HepG2 (cell line): ENCODE data around the gene KLK7. TPM values are rescaled to one million over a fixed set of nuclear protein-coding genes. Genes with fewer than 3 reads are reported as not detected.

Source experiments
- ATAC-seq: fragments of 200-7000 bp; cut with Tn5 transposase; 3 replicates; pipeline ENCODE4 v1.9.1; 2020; ENCODE audit warnings: mild to moderate bottlenecking, moderate library complexity
- BruUV-seq: library from RNA; stranded (reverse); fragments of 400-500 nt; replicated peaks from 2 replicates; lab custom pipeline; 2021; lab: Mats Ljungman, UMichigan
- CTCF ChIA-PET: fragments of 300-600 bp; formaldehyde crosslinking; extraction: SDS; loops from one replicate; lab custom pipeline; 2021; ENCODE audit warnings: low total read pairs, inconsistent platforms, low intra/inter-chr PET ratio; lab: Yijun Ruan, JAX
- POLR2A ChIA-PET: fragments of 350-600 bp; sonication (Branson Sonifier 250); formaldehyde crosslinking; loops from one replicate; lab custom pipeline; 2020; ENCODE audit warnings: antibody characterized with exemption, inconsistent platforms; lab: Yijun Ruan, JAX
- DNase-seq: peaks from one replicate; pipeline ENCODE4 v3.0.0-alpha.2; 2015; ENCODE audit warnings: low spot score
- FAIRE-seq: peaks from 3 replicates; lab custom pipeline; 2011; peaks lifted over from hg19 to GRCh38; lab: Jason Lieb, UNC
- H2AFZ ChIP-seq: one replicate; pipeline ENCODE4 v1.6.1; 2011; ENCODE audit warnings: low read length, inconsistent platforms
- H3K27ac ChIP-seq: fragments of 300-600 bp; 3 replicates; pipeline ENCODE4 v1.8.0; 2011; ENCODE audit warnings: mixed run types, mild to moderate bottlenecking, mixed read lengths, low read length, inconsistent platforms; ENCODE audit not compliant: insufficient read depth; ENCODE audit errors: extremely low read length
- H3K27me3 ChIP-seq, 2 experiments: fragments of 200-600 bp in 1 of 2; 2 replicates in 1 of 2; 3 replicates in 1 of 2; pipeline versions ENCODE4 v1.6.0 to v1.8.0; 2011; ENCODE audit warnings: low read length in 2 of 2, mild to moderate bottlenecking in 2 of 2, moderate library complexity in 2 of 2, inconsistent platforms in 1 of 2; ENCODE audit not compliant: insufficient read depth in 2 of 2, control insufficient read depth in 1 of 2
- H3K36me3 ChIP-seq, 2 experiments: fragments of 200-600 bp in 1 of 2; replicated peaks in 1 of 2; 2 replicates in 1 of 2; 3 replicates in 1 of 2; pipeline versions ENCODE4 v1.5.1 to v1.8.0; 2011; ENCODE audit warnings: low read length in 2 of 2, inconsistent platforms in 1 of 2; ENCODE audit not compliant: insufficient read depth in 2 of 2, control insufficient read depth in 1 of 2
- H3K4me1 ChIP-seq: 2 replicates; pipeline ENCODE4 v1.5.1; 2012; ENCODE audit warnings: low read length, inconsistent platforms; ENCODE audit not compliant: insufficient read depth
- H3K4me2 ChIP-seq: 2 replicates; pipeline ENCODE4 v1.6.0; 2011; ENCODE audit warnings: low read depth, low read length, inconsistent platforms
- H3K4me3 ChIP-seq, 3 experiments: fragments of 200-600 bp in 1 of 3; sonication (generic), shearing (Covaris generic) in 1 of 3; replicated peaks in 1 of 3; 2 replicates each; pipeline ENCODE4 v1.5.1; 2011 to 2016; ENCODE audit warnings: low read length in 3 of 3, inconsistent platforms in 2 of 3, low read depth in 2 of 3, mild to moderate bottlenecking in 2 of 3, control low read depth in 1 of 3, mixed read lengths in 1 of 3; ENCODE audit not compliant: insufficient read depth in 1 of 3
- H3K79me2 ChIP-seq: one replicate; pipeline ENCODE4 v1.6.1; 2011; ENCODE audit warnings: low read length, inconsistent platforms; ENCODE audit not compliant: insufficient read depth
- H3K9ac ChIP-seq: 2 replicates; pipeline ENCODE4 v1.6.0; 2011; ENCODE audit warnings: mild to moderate bottlenecking, low read depth, low read length, inconsistent platforms; ENCODE audit not compliant: insufficient read depth
- H3K9me3 ChIP-seq: 2 replicates; pipeline ENCODE4 v1.5.1; 2012; ENCODE audit warnings: mild to moderate bottlenecking, low read length
- H4K20me1 ChIP-seq: 2 replicates; pipeline ENCODE4 v1.6.0; 2011; ENCODE audit warnings: inconsistent platforms, mild to moderate bottlenecking, low read length, moderate library complexity; ENCODE audit not compliant: insufficient read depth
- CBX1 ChIP-seq: IDR thresholded peaks from one replicate; pipeline ENCODE4 v1.6.1; 2016; ENCODE audit warnings: antibody characterized with exemption, low read depth
- ELF4 ChIP-seq: sonication (generic); formaldehyde crosslinking; IDR thresholded peaks from 2 replicates; pipeline ENCODE4 v1.5.0; 2020; ENCODE audit warnings: missing genetic modification reagents, mild to moderate bottlenecking, moderate library complexity, borderline replicate concordance
- ZNF224 ChIP-seq: sonication (generic); formaldehyde crosslinking; IDR thresholded peaks from 2 replicates; pipeline ENCODE4 v1.5.0; 2020; ENCODE audit warnings: mild to moderate bottlenecking, missing genetic modification reagents
- WGBS: methylation state at CpG from one replicate; pipeline ENCODE4 v1.1.6; 2017; ENCODE audit warnings: low lambda C conversion rate; 5-methylcytosine and 5-hydroxymethylcytosine counted together
- in situ Hi-C: cut with HindIII; loops from 2 replicates; pipeline ENCODE4 v1.10.0; 2017; ENCODE audit warnings: low pct_unique_long_range_greater_than_20kb; ENCODE audit not compliant: extremely low pct_ligation_motif_present
- intact Hi-C: fragments of 100-400 bp; cut with micrococcal nuclease; formaldehyde crosslinking; loops from one replicate; pipeline ENCODE4 v1.10.0; 2022; ENCODE audit not compliant: unreplicated experiment
- polyA plus RNA-seq, 8 experiments: library from polyadenylated mRNA; depleted of rRNA in 3 of 8; stranded (reverse) in 7 of 8; unstranded in 1 of 8; fragments of >200 nt; fragmentation: Illumina TruSeq in 4 of 8; extraction: Trizol in 4 of 8; gene quantifications; 2 replicates each; pipeline versions ENCODE4 v1.2.1 to v1.2.3, GENCODE V29; 2011 to 2016; ENCODE audit warnings: low read depth in 4 of 8, missing spikeins in 1 of 8, mixed read lengths in 1 of 8; ENCODE audit not compliant: insufficient read depth in 1 of 8
- total RNA-seq, 5 experiments: library from RNA; depleted of rRNA; stranded (reverse); fragments of >200 nt; fragmentation: Illumina TruSeq; extraction: Trizol; gene quantifications; 2 replicates each; pipeline ENCODE4 v1.2.3, GENCODE V29; 2016; ENCODE audit warnings: low read depth in 1 of 5
- TF ChIP-seq, protein P1 (sequence below): sonication (generic); formaldehyde crosslinking; IDR thresholded peaks from 2 replicates; pipeline ENCODE4 v1.5.1; 2020; ENCODE audit warnings: missing genetic modification reagents, mild to moderate bottlenecking, borderline replicate concordance
- TF ChIP-seq, protein P2 (sequence below): sonication (generic); formaldehyde crosslinking; IDR thresholded peaks from 2 replicates; pipeline ENCODE4 v1.5.1; 2020; ENCODE audit warnings: mild to moderate bottlenecking, missing genetic modification reagents, borderline replicate concordance
- TF ChIP-seq, protein P3 (sequence below): sonication (generic); formaldehyde crosslinking; IDR thresholded peaks from 2 replicates; pipeline ENCODE4 v1.8.1; 2023; ENCODE audit warnings: mild to moderate bottlenecking, missing genetic modification reagents
- TF ChIP-seq, protein P4 (sequence below): IDR thresholded peaks from 2 replicates; pipeline ENCODE4 v1.4.0; 2020; ENCODE audit warnings: mild to moderate bottlenecking, missing genetic modification reagents
- TF ChIP-seq, protein P5 (sequence below): IDR thresholded peaks from 2 replicates; pipeline ENCODE4 v1.6.1; 2016
- TF ChIP-seq, protein P6 (sequence below): sonication (generic); formaldehyde crosslinking; IDR thresholded peaks from 2 replicates; pipeline ENCODE4 v1.4.0; 2020; ENCODE audit warnings: missing genetic modification reagents, borderline replicate concordance

Gene KLK7
- total and polyA plus RNA-seq, 2 of the 13 experiments (the other 11 are each of a cell fraction or from before 2014, with no cell fraction given), result not detected

DNA sequence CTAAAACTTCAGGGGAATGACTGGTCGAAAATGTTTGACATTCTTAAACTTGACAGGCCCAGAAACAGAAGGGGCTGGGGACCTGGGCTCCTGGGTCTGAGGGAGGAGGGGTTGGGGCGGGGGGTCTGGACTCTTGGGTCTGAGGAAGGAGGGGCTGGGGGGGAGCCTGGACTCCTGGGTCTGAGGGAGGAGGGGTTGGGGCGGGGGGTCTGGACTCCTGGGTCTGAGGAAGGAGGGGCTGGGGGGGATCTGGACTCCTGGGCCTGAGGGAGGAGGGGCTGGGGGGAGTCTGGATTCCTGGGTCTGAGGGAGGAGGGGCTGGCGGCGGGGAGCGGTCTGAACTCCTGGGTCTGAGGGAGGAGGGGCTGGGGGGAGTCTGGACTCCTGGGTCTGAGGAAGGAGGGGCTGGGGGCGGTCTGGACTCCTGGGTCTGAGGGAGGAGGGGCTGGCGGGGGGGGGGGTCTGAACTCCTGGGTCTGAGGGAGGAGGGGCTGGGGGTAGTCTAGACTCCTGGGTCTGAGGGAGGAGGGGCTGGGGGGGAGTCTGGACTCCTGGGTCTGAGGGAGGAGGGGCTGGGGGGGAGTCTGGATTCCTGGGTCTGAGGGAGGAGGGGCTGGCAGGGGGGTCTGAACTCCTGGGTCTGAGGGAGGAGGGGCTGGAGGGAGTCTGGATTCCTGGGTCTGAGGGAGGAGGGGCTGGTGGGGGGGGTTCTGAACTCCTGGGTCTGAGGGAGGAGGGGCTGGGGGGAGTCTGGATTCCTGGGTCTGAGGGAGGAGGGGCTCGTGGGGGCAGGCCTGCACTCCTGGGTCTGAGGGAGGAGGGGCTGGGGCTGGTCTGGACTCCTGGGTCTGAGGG lies 8.8 kb downstream of the KLK7 start:
- Histone ChIP-seq H3K9ac (no peak overlapping the region), H3K79me2 (no peaks in the 10 kb centered on the region), H3K27ac (no peak overlapping the region), H4K20me1 (no peaks in the 10 kb centered on the region), H3K27me3 (peaks cover 0 to 5% of the 10 kb centered on the region in 2 experiments; a peak in 1 of 5 replicates), H3K4me1 (no peaks in the 10 kb centered on the region), H2AFZ (no peak overlapping the region), H3K36me3 (no peaks in the 10 kb centered on the region), H3K4me2 (no peak overlapping the region), H3K9me3 (no peaks in the 10 kb centered on the region), H3K4me3 (no peak overlapping the region)
- FAIRE-seq (no peak), ATAC-seq (no peak), DNase-seq (no peak)
- in situ Hi-C loops (no loop called here), intact Hi-C loops (no loop called here)
- CTCF ChIA-PET, result no interaction called here
- POLR2A ChIA-PET, result no interaction called here
- WGBS, result 30% methylated on average over 5 of the region's 9 CpGs
- BruUV-seq, result no TSS peak
- TF ChIP-seq, protein P1, sequence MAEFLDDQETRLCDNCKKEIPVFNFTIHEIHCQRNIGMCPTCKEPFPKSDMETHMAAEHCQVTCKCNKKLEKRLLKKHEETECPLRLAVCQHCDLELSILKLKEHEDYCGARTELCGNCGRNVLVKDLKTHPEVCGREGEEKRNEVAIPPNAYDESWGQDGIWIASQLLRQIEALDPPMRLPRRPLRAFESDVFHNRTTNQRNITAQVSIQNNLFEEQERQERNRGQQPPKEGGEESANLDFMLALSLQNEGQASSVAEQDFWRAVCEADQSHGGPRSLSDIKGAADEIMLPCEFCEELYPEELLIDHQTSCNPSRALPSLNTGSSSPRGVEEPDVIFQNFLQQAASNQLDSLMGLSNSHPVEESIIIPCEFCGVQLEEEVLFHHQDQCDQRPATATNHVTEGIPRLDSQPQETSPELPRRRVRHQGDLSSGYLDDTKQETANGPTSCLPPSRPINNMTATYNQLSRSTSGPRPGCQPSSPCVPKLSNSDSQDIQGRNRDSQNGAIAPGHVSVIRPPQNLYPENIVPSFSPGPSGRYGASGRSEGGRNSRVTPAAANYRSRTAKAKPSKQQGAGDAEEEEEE (CRISPR knock-in tag), result no peak
- TF ChIP-seq CBX1 (no peak), ZNF224 (CRISPR knock-in tag) (no peak), ELF4 (CRISPR knock-in tag) (no peak)
- TF ChIP-seq, protein P2, sequence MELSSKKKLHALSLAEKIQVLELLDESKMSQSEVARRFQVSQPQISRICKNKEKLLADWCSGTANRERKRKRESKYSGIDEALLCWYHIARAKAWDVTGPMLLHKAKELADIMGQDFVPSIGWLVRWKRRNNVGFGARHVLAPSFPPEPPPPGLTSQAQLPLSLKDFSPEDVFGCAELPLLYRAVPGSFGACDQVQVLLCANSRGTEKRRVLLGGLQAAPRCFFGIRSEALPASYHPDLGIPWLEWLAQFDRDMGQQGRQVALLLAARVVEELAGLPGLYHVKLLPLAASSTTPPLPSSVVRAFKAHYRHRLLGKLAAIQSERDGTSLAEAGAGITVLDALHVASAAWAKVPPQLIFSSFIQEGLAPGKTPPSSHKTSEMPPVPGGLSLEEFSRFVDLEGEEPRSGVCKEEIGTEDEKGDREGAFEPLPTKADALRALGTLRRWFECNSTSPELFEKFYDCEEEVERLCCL (CRISPR knock-in tag), result no peak
- TF ChIP-seq, protein P3, sequence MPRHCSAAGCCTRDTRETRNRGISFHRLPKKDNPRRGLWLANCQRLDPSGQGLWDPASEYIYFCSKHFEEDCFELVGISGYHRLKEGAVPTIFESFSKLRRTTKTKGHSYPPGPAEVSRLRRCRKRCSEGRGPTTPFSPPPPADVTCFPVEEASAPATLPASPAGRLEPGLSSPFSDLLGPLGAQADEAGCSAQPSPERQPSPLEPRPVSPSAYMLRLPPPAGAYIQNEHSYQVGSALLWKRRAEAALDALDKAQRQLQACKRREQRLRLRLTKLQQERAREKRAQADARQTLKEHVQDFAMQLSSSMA (CRISPR knock-in tag), result no peak
- TF ChIP-seq, protein P4, sequence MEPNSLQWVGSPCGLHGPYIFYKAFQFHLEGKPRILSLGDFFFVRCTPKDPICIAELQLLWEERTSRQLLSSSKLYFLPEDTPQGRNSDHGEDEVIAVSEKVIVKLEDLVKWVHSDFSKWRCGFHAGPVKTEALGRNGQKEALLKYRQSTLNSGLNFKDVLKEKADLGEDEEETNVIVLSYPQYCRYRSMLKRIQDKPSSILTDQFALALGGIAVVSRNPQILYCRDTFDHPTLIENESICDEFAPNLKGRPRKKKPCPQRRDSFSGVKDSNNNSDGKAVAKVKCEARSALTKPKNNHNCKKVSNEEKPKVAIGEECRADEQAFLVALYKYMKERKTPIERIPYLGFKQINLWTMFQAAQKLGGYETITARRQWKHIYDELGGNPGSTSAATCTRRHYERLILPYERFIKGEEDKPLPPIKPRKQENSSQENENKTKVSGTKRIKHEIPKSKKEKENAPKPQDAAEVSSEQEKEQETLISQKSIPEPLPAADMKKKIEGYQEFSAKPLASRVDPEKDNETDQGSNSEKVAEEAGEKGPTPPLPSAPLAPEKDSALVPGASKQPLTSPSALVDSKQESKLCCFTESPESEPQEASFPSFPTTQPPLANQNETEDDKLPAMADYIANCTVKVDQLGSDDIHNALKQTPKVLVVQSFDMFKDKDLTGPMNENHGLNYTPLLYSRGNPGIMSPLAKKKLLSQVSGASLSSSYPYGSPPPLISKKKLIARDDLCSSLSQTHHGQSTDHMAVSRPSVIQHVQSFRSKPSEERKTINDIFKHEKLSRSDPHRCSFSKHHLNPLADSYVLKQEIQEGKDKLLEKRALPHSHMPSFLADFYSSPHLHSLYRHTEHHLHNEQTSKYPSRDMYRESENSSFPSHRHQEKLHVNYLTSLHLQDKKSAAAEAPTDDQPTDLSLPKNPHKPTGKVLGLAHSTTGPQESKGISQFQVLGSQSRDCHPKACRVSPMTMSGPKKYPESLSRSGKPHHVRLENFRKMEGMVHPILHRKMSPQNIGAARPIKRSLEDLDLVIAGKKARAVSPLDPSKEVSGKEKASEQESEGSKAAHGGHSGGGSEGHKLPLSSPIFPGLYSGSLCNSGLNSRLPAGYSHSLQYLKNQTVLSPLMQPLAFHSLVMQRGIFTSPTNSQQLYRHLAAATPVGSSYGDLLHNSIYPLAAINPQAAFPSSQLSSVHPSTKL (CRISPR knock-in tag), result no peak
- TF ChIP-seq, protein P5, sequence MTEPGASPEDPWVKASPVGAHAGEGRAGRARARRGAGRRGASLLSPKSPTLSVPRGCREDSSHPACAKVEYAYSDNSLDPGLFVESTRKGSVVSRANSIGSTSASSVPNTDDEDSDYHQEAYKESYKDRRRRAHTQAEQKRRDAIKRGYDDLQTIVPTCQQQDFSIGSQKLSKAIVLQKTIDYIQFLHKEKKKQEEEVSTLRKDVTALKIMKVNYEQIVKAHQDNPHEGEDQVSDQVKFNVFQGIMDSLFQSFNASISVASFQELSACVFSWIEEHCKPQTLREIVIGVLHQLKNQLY (CRISPR knock-in tag), result no peak
- TF ChIP-seq, protein P6, sequence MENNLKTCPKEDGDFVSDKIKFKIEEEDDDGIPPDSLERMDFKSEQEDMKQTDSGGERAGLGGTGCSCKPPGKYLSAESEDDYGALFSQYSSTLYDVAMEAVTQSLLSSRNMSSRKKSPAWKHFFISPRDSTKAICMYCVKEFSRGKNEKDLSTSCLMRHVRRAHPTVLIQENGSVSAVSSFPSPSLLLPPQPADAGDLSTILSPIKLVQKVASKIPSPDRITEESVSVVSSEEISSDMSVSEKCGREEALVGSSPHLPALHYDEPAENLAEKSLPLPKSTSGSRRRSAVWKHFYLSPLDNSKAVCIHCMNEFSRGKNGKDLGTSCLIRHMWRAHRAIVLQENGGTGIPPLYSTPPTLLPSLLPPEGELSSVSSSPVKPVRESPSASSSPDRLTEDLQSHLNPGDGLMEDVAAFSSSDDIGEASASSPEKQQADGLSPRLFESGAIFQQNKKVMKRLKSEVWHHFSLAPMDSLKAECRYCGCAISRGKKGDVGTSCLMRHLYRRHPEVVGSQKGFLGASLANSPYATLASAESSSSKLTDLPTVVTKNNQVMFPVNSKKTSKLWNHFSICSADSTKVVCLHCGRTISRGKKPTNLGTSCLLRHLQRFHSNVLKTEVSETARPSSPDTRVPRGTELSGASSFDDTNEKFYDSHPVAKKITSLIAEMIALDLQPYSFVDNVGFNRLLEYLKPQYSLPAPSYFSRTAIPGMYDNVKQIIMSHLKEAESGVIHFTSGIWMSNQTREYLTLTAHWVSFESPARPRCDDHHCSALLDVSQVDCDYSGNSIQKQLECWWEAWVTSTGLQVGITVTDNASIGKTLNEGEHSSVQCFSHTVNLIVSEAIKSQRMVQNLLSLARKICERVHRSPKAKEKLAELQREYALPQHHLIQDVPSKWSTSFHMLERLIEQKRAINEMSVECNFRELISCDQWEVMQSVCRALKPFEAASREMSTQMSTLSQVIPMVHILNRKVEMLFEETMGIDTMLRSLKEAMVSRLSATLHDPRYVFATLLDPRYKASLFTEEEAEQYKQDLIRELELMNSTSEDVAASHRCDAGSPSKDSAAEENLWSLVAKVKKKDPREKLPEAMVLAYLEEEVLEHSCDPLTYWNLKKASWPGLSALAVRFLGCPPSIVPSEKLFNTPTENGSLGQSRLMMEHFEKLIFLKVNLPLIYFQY (CRISPR knock-in tag), result no peak
